Kidney epithelial cell (primary cell): ENCODE measurements around the gene DPP6. TPM values are rescaled to one million over a fixed set of nuclear protein-coding genes. Genes with fewer than 3 reads are reported as not detected.
A peak's percentile ranks its signal among the peaks of the same experiment; 100 is the strongest.

Experiments used
- DNase-seq: peaks from one replicate; pipeline ENCODE4 v3.0.0-alpha.2; 2010; ENCODE audit warnings: low read depth
- H3K27me3 ChIP-seq: 2 replicates; pipeline ENCODE4 v1.6.0; 2011; ENCODE audit warnings: low read length; ENCODE audit not compliant: control insufficient read depth, insufficient read depth
- H3K36me3 ChIP-seq: 2 replicates; pipeline ENCODE4 v1.5.1; 2011; ENCODE audit warnings: low read length; ENCODE audit not compliant: control insufficient read depth, insufficient read depth
- H3K4me3 ChIP-seq: 2 replicates; pipeline ENCODE4 v1.5.1; 2011; ENCODE audit warnings: low read depth, mild to moderate bottlenecking, control low read depth, low read length
- total RNA-seq: library from RNA; depleted of rRNA; stranded (reverse); fragments of >200 nt; gene quantifications from 2 replicates; pipeline ENCODE4 v1.2.3, GENCODE V29; 2015
- TF ChIP-seq, protein P1 (sequence below): IDR thresholded peaks from 2 replicates; pipeline ENCODE4 v1.5.1; 2011; ENCODE audit warnings: mild to moderate bottlenecking, moderate library complexity, low read length, control low read depth, inconsistent platforms; ENCODE audit not compliant: insufficient read depth, poor library complexity, severe bottlenecking

Gene DPP6
- total RNA-seq, 1 donor from 2014 or later, result 0.84 TPM

DNA sequence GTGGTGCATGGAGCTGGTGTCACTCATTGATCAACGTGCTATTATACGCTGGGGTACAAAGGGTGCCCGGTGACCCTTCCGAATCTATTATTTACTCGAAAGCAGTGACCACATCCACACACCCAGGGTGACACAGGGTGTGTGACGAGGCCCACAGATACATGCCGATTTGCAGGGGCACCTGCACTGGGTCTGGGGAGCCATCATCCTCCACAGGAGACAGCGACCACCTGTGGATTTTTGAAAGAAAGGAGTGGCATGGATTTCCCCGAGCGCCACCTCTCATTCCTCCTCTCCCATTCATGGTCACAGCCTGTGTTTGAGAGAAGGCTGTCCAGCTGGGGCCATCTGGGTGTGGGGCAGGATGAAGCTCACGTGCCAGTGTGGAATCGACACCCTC is 701.0 kb downstream of the DPP6 start:
- Histone ChIP-seq H3K4me3 (no peak overlapping the region), H3K36me3 (no peaks in the 10 kb centered on the region), H3K27me3 (no peaks in the 10 kb centered on the region)
- no peak for DNase-seq
- TF ChIP-seq, protein P1, sequence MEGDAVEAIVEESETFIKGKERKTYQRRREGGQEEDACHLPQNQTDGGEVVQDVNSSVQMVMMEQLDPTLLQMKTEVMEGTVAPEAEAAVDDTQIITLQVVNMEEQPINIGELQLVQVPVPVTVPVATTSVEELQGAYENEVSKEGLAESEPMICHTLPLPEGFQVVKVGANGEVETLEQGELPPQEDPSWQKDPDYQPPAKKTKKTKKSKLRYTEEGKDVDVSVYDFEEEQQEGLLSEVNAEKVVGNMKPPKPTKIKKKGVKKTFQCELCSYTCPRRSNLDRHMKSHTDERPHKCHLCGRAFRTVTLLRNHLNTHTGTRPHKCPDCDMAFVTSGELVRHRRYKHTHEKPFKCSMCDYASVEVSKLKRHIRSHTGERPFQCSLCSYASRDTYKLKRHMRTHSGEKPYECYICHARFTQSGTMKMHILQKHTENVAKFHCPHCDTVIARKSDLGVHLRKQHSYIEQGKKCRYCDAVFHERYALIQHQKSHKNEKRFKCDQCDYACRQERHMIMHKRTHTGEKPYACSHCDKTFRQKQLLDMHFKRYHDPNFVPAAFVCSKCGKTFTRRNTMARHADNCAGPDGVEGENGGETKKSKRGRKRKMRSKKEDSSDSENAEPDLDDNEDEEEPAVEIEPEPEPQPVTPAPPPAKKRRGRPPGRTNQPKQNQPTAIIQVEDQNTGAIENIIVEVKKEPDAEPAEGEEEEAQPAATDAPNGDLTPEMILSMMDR, result no peak

DNA sequence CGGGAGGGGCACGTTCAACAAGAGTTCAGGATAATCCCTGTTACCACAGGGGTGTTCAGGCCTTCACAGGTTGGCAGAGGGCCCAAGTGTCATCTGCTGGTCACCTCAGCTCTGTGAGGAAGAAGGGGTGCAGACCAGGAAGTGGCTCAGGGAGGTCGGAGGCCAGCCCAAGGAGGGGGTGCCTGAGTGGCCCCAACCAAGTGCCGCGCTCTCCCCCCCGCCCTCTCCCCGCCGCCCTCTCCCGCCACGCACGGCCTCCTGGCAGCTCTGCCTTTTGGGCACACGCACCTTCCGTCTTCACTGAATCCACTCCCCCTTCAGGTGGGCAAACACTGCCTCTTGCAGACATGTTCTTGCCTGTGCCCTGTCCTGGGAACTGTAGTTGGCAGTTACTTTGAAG is 705.6 kb downstream of the DPP6 start:
- DNase-seq, result no peak
- TF ChIP-seq, protein P1, result no peak
- no peaks in the 10 kb centered on the region for H3K27me3 ChIP-seq
- H3K4me3 ChIP-seq, result no peak overlapping the region
- H3K36me3 ChIP-seq, result no peaks in the 10 kb centered on the region

DNA sequence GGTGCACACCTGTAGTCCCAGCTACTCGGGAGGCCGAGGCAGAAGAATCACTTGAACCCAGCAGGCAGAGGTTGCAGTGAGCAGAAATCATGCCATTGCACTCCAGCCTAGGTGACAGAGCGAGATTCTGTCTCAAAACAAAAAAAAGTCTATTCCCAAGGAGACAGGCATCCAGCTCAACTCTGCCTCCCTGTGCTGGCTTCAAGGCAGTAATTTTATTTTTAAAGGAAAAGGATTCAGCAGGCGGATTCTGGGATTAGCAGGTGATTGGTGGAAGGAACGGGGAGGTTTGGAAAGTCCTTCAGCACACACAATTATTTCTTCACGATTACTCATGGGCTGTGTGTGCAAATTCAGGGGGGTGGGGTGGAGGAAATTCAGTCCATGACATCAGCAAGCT is 707.8 kb downstream of the DPP6 start:
- H3K36me3 ChIP-seq, result no peaks in the 10 kb centered on the region
- TF ChIP-seq, protein P1, result no peak
- no peak for DNase-seq

DNA sequence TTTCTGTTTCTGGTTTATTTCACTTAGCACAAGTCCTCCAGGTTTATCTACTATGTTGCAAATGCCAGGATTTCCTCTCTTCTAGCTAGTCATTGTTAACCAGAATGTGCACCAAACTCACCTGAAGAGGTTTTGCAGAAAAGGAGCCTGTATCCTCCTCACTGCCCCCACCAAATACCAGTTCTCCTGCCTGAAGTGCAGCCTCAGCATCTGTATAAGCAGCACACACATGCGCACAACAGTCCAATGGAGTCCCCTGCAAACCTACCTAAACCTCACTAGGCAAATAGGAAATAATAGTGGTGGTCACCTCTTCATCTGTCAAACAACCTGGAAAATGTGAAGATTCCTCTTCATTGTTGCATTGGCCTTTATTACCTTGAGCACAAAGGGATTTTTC is 712.9 kb downstream of the DPP6 start:
- TF ChIP-seq, protein P1, result no peak
- no peak for DNase-seq
- no peaks in the 10 kb centered on the region for H3K36me3 ChIP-seq
- no peak overlapping the region for H3K4me3 ChIP-seq
- H3K27me3 ChIP-seq, result no peaks in the 10 kb centered on the region

More for the DNA sequence above, 707.8 kb downstream of the DPP6 start:
- Histone ChIP-seq H3K27me3 (no peaks in the 10 kb centered on the region), H3K4me3 (no peak overlapping the region)

DNA sequence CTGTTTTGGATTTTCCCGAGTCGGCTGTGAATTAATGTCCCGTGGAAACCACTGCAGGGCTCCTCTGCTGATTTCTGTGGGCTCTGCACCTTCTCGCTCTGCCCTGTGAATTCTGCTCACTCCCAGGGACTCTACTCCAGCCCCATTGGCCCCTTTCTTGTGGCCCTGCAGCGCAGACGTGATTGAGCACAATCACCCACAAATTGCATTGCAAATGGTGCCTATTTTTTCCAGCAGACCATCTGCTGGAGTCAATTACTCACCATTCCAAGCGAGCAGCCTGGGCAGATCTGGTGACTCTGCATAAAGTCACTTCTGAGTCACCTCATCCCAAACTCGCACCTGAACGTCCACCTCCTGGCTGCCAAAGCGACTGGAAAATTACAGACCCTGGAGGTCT is 714.9 kb downstream of the DPP6 start:
- H3K4me3 ChIP-seq, result no peak overlapping the region
- peak; percentile 79 for DNase-seq
- TF ChIP-seq, protein P1, result no peak
- H3K27me3 ChIP-seq, result no peaks in the 10 kb centered on the region
- H3K36me3 ChIP-seq, result no peaks in the 10 kb centered on the region

DNA sequence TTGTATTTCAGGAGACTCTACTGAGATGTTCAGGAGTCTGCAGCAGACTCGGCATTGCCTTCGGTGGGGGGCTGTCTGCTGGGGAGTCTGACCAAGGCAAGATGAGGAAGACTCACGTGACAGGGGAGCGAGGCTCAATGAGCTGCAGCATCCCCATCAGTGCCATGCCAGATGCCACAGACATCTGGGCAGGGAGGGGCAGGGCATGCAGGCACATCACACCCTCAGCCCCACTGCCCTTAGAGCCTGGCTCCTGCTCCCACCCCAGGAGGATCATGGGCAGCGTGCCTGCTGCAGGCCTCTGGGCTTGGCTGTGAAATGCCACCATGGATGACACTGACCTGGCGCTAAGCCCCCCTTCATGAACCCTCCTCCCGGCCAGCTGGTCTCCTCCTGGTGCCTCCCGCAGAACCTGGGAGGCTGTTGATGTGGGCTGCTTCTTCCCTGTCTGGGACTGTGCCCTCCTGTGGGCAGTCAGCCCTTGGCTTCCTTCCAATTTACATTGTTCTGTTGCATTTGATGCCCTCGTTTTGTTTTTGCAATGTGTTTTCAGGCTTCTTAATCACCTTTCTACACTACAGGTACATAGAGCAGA is 715.7 kb downstream of the DPP6 start:
- TF ChIP-seq, protein P1, result no peak
- Histone ChIP-seq H3K27me3 (no peaks in the 10 kb centered on the region), H3K4me3 (no peak overlapping the region), H3K36me3 (no peaks in the 10 kb centered on the region)
- DNase-seq, result no peak
